WERI-Rb-1 (cell line): ENCODE measurements around the gene KCNRG.

Experiments used
- DNase-seq: peaks from one replicate; pipeline ENCODE4 v3.0.0-alpha.2; 2020
- H3K27ac ChIP-seq: fragments of 250-450 bp; sonication (Bioruptor Pico); 2 replicates; pipeline ENCODE4 v1.5.1; 2020; ENCODE audit warnings: mild to moderate bottlenecking, moderate library complexity
- H3K27me3 ChIP-seq: fragments of 250-450 bp; sonication (Bioruptor Pico); 2 replicates; pipeline ENCODE4 v1.5.1; 2021; ENCODE audit warnings: mild to moderate bottlenecking, low read depth, moderate library complexity; ENCODE audit not compliant: insufficient read depth, severe bottlenecking
- H3K36me3 ChIP-seq: fragments of 250-450 bp; sonication (Bioruptor Pico); 2 replicates; pipeline ENCODE4 v1.5.1; 2020; ENCODE audit warnings: mild to moderate bottlenecking, moderate library complexity
- H3K4me3 ChIP-seq: 2 replicates; pipeline ENCODE4 v1.5.1; 2011; ENCODE audit warnings: low read depth, mild to moderate bottlenecking, control low read depth, low read length
- H3K9me3 ChIP-seq: fragments of 250-450 bp; sonication (Bioruptor Pico); 2 replicates; pipeline ENCODE4 v1.5.1; 2021; ENCODE audit warnings: mild to moderate bottlenecking, moderate library complexity; ENCODE audit not compliant: severe bottlenecking
- CTCF ChIP-seq: IDR thresholded peaks from 2 replicates; pipeline ENCODE4 v1.5.1; 2011; ENCODE audit warnings: low read depth, mild to moderate bottlenecking, control low read depth, inconsistent platforms, low read length

The KCNRG gene

GRCh38 chr13:49998714-49999624 is 16.3 kb upstream of the KCNRG start:
- TF ChIP-seq CTCF: no peak
- Histone ChIP-seq H3K4me3 (no peak overlapping the region), H3K9me3 (no peaks in the 10 kb centered on the region), H3K36me3 (peaks cover 26% of the 10 kb centered on the region), H3K27ac (no peak overlapping the region), H3K27me3 (no peaks in the 10 kb centered on the region)
- DNase-seq: no peak

- Histone ChIP-seq H3K36me3 (peaks cover 26% of the 10 kb centered on the region), H3K27me3 (no peaks in the 10 kb centered on the region), H3K4me3 (no peak overlapping the region), H3K27ac (no peak overlapping the region), H3K9me3 (no peaks in the 10 kb centered on the region)
- DNase-seq: no peak
- TF ChIP-seq CTCF: no peak
These were observed 14.0 kb upstream of the KCNRG start for GRCh38 chr13:50001287-50001686.

- no peak for DNase-seq
- Histone ChIP-seq H3K27me3 (no peaks in the 10 kb centered on the region), H3K9me3 (no peaks in the 10 kb centered on the region), H3K27ac (no peak overlapping the region), H3K36me3 (no peaks in the 10 kb centered on the region; the same call in 1 of the 2 replicates), H3K4me3 (no peak overlapping the region)
- no peak for TF ChIP-seq CTCF
These were observed 8.7 kb upstream of the KCNRG start for GRCh38 chr13:50006426-50007135.

- peaks cover 3% of the 10 kb centered on the region; the same call in 1 of the 2 replicates for H3K36me3 ChIP-seq
- no peak overlapping the region for H3K4me3 ChIP-seq
- no peak overlapping the region for H3K27ac ChIP-seq
- H3K9me3 ChIP-seq: no peaks in the 10 kb centered on the region
- TF ChIP-seq CTCF: no peak
- H3K27me3 ChIP-seq: no peaks in the 10 kb centered on the region
- no peak for DNase-seq
These were observed 3.8 kb upstream of the KCNRG start for GRCh38 chr13:50011461-50011860.

GRCh38 chr13:50012396-50013169 is 2.7 kb upstream of the KCNRG start:
- Histone ChIP-seq H3K36me3 (peaks cover 3% of the 10 kb centered on the region; the same call in 1 of the 2 replicates), H3K9me3 (no peaks in the 10 kb centered on the region), H3K4me3 (no peak overlapping the region), H3K27me3 (no peaks in the 10 kb centered on the region), H3K27ac (no peak overlapping the region)
- TF ChIP-seq CTCF: no peak
- no peak for DNase-seq
